ENCODE data around the gene SUGCT. TPM values are rescaled to one million over a fixed set of nuclear protein-coding genes. Genes with fewer than 3 reads are reported as not detected.

The SUGCT gene
- total RNA-seq, 1 donor from 2014 or later, result 11.9 TPM

- TF ChIP-seq, protein P1, sequence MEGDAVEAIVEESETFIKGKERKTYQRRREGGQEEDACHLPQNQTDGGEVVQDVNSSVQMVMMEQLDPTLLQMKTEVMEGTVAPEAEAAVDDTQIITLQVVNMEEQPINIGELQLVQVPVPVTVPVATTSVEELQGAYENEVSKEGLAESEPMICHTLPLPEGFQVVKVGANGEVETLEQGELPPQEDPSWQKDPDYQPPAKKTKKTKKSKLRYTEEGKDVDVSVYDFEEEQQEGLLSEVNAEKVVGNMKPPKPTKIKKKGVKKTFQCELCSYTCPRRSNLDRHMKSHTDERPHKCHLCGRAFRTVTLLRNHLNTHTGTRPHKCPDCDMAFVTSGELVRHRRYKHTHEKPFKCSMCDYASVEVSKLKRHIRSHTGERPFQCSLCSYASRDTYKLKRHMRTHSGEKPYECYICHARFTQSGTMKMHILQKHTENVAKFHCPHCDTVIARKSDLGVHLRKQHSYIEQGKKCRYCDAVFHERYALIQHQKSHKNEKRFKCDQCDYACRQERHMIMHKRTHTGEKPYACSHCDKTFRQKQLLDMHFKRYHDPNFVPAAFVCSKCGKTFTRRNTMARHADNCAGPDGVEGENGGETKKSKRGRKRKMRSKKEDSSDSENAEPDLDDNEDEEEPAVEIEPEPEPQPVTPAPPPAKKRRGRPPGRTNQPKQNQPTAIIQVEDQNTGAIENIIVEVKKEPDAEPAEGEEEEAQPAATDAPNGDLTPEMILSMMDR (IDR thresholded peaks at IDR 0.05), result no peak
- peaks cover 35% of the 10 kb centered on the region for H3K4me1 Mint-ChIP-seq (ENCODE audit: unreplicated experiment)
- no peaks in the 10 kb centered on the region for H3K9me3 Mint-ChIP-seq (ENCODE audit: unreplicated experiment)
- peaks cover 1% of the 10 kb centered on the region for H3K36me3 Mint-ChIP-seq (ENCODE audit: unreplicated experiment)
- H3K27ac Mint-ChIP-seq (ENCODE audit: unreplicated experiment), result no peak overlapping the region
- no peak for DNase-seq (ENCODE audit: extremely low spot score, unreplicated experiment)
- H3K4me3 Mint-ChIP-seq (ENCODE audit: unreplicated experiment), result no peak overlapping the region
- no peaks in the 10 kb centered on the region for H3K27me3 Mint-ChIP-seq (ENCODE audit: unreplicated experiment)
Observed at GRCh38 chr7:40474790-40475680, 340.2 kb downstream of the SUGCT start.

DNA sequence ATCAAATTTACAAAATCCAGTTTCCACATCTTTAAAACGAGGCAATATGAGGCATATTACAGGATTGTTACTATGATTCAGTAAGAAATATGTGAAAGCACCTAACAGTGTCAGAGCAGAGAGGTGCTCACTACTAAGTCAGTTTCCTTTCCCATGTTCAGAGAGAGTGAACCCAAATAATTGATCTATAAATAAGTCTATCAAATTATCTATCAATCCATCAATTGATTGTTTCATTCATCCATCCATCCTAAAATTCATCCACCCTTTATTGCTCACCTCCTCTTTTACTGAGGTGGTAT lies 340.8 kb downstream of the SUGCT start:
- Mint-ChIP-seq H3K9me3 (ENCODE audit: unreplicated experiment) (no peaks in the 10 kb centered on the region), H3K27me3 (ENCODE audit: unreplicated experiment) (no peaks in the 10 kb centered on the region), H3K4me3 (ENCODE audit: unreplicated experiment) (no peak overlapping the region), H3K4me1 (ENCODE audit: unreplicated experiment) (peaks cover 29% of the 10 kb centered on the region), H3K36me3 (ENCODE audit: unreplicated experiment) (peaks cover 1% of the 10 kb centered on the region), H3K27ac (ENCODE audit: unreplicated experiment) (no peak overlapping the region)
- TF ChIP-seq, protein P1 (IDR thresholded peaks at IDR 0.05), result no peak
- DNase-seq (ENCODE audit: extremely low spot score, unreplicated experiment), result no peak

- peak overlapping the region; percentile 53 for H3K27ac Mint-ChIP-seq (ENCODE audit: unreplicated experiment)
- H3K4me3 Mint-ChIP-seq (ENCODE audit: unreplicated experiment), result no peak overlapping the region
- H3K4me1 Mint-ChIP-seq (ENCODE audit: unreplicated experiment), result peaks cover 18% of the 10 kb centered on the region
- H3K36me3 Mint-ChIP-seq (ENCODE audit: unreplicated experiment), result peaks cover 1% of the 10 kb centered on the region
- TF ChIP-seq, protein P1 (IDR thresholded peaks at IDR 0.05), result no peak
- no peaks in the 10 kb centered on the region for H3K27me3 Mint-ChIP-seq (ENCODE audit: unreplicated experiment)
- DNase-seq (ENCODE audit: extremely low spot score, unreplicated experiment), result no peak
- H3K9me3 Mint-ChIP-seq (ENCODE audit: unreplicated experiment), result no peaks in the 10 kb centered on the region
Observed at GRCh38 chr7:40477094-40477493, 342.3 kb downstream of the SUGCT start.

DNA sequence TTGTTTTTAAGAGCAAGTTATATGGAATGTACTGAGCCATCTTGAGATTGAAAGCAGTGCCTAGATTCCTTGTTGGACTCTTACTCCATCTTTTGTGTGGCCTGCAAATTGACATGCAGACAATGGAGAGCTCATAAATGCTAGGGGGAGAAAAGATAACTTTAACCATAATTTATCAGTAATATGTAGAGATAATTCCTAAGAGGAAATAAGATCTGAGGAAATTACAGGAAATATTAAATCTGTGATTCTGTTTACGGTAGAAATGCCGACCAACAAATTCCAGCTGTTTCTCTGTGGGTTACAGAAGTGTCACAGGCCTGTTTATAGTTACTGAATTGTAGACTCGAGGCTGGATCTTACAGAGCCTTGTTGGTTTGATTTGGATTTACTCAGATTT lies 348.0 kb downstream of the SUGCT start:
- H3K27me3 Mint-ChIP-seq (ENCODE audit: unreplicated experiment), result no peaks in the 10 kb centered on the region
- no peak overlapping the region for H3K27ac Mint-ChIP-seq (ENCODE audit: unreplicated experiment)
- DNase-seq (ENCODE audit: extremely low spot score, unreplicated experiment), result no peak
- TF ChIP-seq, protein P1 (IDR thresholded peaks at IDR 0.05), result no peak
- H3K36me3 Mint-ChIP-seq (ENCODE audit: unreplicated experiment), result peaks cover 12% of the 10 kb centered on the region
- no peak overlapping the region for H3K4me3 Mint-ChIP-seq (ENCODE audit: unreplicated experiment)
- H3K9me3 Mint-ChIP-seq (ENCODE audit: unreplicated experiment), result peaks cover 10% of the 10 kb centered on the region
- peaks cover 9% of the 10 kb centered on the region for H3K4me1 Mint-ChIP-seq (ENCODE audit: unreplicated experiment)

DNA sequence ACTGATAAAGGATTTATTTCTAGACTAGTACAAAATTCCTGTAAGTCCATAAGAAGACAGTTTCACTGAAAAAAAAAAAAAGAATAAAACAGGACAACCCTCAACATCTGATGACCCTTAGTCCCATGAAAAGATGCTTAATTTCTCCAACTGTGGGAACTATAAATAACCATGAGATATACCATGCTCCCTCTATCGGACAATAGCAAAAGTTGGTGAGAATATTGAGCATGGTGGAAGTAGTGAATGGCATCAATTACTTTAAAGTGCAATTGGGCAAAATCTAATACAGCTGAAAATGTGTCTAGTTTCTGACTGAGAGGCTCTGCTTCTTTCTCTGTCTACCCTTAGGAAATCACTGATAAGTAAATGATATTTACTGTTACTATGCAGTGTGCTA lies 348.8 kb downstream of the SUGCT start:
- H3K36me3 Mint-ChIP-seq (ENCODE audit: unreplicated experiment), result peaks cover 15% of the 10 kb centered on the region
- H3K27ac Mint-ChIP-seq (ENCODE audit: unreplicated experiment), result peak overlapping the region; percentile 60
- TF ChIP-seq, protein P1 (IDR thresholded peaks at IDR 0.05), result no peak
- peaks cover 17% of the 10 kb centered on the region for H3K9me3 Mint-ChIP-seq (ENCODE audit: unreplicated experiment)
- peaks cover 8% of the 10 kb centered on the region for H3K4me1 Mint-ChIP-seq (ENCODE audit: unreplicated experiment)
- no peak for DNase-seq (ENCODE audit: extremely low spot score, unreplicated experiment)
- no peaks in the 10 kb centered on the region for H3K27me3 Mint-ChIP-seq (ENCODE audit: unreplicated experiment)
- H3K4me3 Mint-ChIP-seq (ENCODE audit: unreplicated experiment), result no peak overlapping the region

All from osteocyte (in vitro differentiated cells).